HG02678 (cell line): ENCODE data around the gene GUCA1A.
"Not testable (repeated sequence)": the region's sequence is repeated elsewhere in the genome, so short reads cannot be mapped to it uniquely, and the experiment has no call there.

Experiments
- ATAC-seq: cut with Tn5 transposase; IDR thresholded peaks from one replicate; pipeline ENCODE4 v1.9.1; 2021; ENCODE audit warnings: mild to moderate bottlenecking, moderate library complexity; ENCODE audit not compliant: unreplicated experiment

GUCA1A gene

GRCh38 chr6:42142118-42142835 is 30.9 kb upstream of the GUCA1A start, which contains the start of gene C6orf132:
Gene C6orf132, minus strand, starts transcription at chr6:42142620. Its CDS starts 176 bp downstream, at chr6:42142444.
- no peak for ATAC-seq

- ATAC-seq = no peak
Measured at GRCh38 chr6:42147138-42147562, 26.0 kb upstream of the GUCA1A start.

- ATAC-seq = no peak
Measured at GRCh38 chr6:42148058-42148457, 25.1 kb upstream of the GUCA1A start.

- ATAC-seq = no peak
Measured at GRCh38 chr6:42150254-42150653, 22.9 kb upstream of the GUCA1A start.

GRCh38 chr6:42152024-42152423 is 21.1 kb upstream of the GUCA1A start:
- no peak for ATAC-seq

- ATAC-seq = not testable (repeated sequence)
Measured at GRCh38 chr6:42152528-42153213, 20.5 kb upstream of the GUCA1A start.

GRCh38 chr6:42153921-42154320 is 19.2 kb upstream of the GUCA1A start:
- no peak for ATAC-seq

GRCh38 chr6:42154461-42155209 is 18.5 kb upstream of the GUCA1A start:
- no peak for ATAC-seq

- no peak for ATAC-seq
Measured at GRCh38 chr6:42155293-42155692, 17.9 kb upstream of the GUCA1A start.

GRCh38 chr6:42156638-42157037 is 16.5 kb upstream of the GUCA1A start:
- no peak for ATAC-seq

GRCh38 chr6:42158011-42158410 is 15.2 kb upstream of the GUCA1A start:
- no peak for ATAC-seq

GRCh38 chr6:42158631-42159030 is 14.5 kb upstream of the GUCA1A start:
- ATAC-seq = no peak

GRCh38 chr6:42159431-42160024 is 13.6 kb upstream of the GUCA1A start:
- ATAC-seq = no peak

- no peak for ATAC-seq
Measured at GRCh38 chr6:42162384-42162783, 10.8 kb upstream of the GUCA1A start.

- ATAC-seq = no peak
Measured at GRCh38 chr6:42162812-42163211, 10.4 kb upstream of the GUCA1A start.

- no peak for ATAC-seq
Measured at GRCh38 chr6:42163981-42164380, 9.2 kb upstream of the GUCA1A start.

- no peak for ATAC-seq
Measured at GRCh38 chr6:42165016-42165415, 8.1 kb upstream of the GUCA1A start.

GRCh38 chr6:42166444-42167141 is 6.6 kb upstream of the GUCA1A start:
- no peak for ATAC-seq

GRCh38 chr6:42168650-42169049 is 4.5 kb upstream of the GUCA1A start:
- no peak for ATAC-seq

GRCh38 chr6:42169780-42170179 is 3.4 kb upstream of the GUCA1A start:
- not testable (repeated sequence) for ATAC-seq
